Heart right ventricle (tissue), 16 donors: Measurements from ENCODE around the gene BRD9. TPM values are rescaled to one million over a fixed set of nuclear protein-coding genes. Genes with fewer than 3 reads are reported as not detected.

Experiments used
- ATAC-seq, 8 donors: fragments of 200-7000 bp; cut with Tn5 transposase; one replicate each; pipeline ENCODE4 v1.9.1; 2020; ENCODE audit warnings: mild to moderate bottlenecking in 8 of 8, moderate library complexity in 8 of 8, moderate number of reproducible peaks in 1 of 8
- DNase-seq, 2 donors: peaks; one replicate each; pipeline ENCODE4 v3.0.0-alpha.2; 2020
- H3K27ac ChIP-seq, 10 donors: fragments of 200-600 bp; sonication (generic) in 2 of 10; one replicate each; pipeline versions ENCODE4 v1.5.0 to v1.8.0; 2020 to 2022; ENCODE audit warnings: mild to moderate bottlenecking in 3 of 10
- H3K27me3 ChIP-seq, 7 donors: fragments of 200-600 bp; one replicate each; pipeline ENCODE4 v1.8.0; 2021 to 2022; ENCODE audit warnings: mild to moderate bottlenecking in 2 of 7
- H3K36me3 ChIP-seq, 9 donors: fragments of 200-600 bp; sonication (generic) in 1 of 9; one replicate each; pipeline versions ENCODE4 v1.5.0 to v1.8.0; 2020 to 2022; ENCODE audit warnings: mild to moderate bottlenecking in 2 of 9
- H3K4me1 ChIP-seq, 9 donors: fragments of 200-600 bp; sonication (generic) in 1 of 9; one replicate each; pipeline versions ENCODE4 v1.5.0 to v1.8.0; 2020 to 2022; ENCODE audit warnings: mild to moderate bottlenecking in 4 of 9
- H3K4me3 ChIP-seq, 10 donors: fragments of 200-600 bp; sonication (generic) in 2 of 10; one replicate each; pipeline versions ENCODE4 v1.5.0 to v1.8.0; 2020 to 2022; ENCODE audit warnings: mild to moderate bottlenecking in 7 of 10, moderate library complexity in 2 of 10
- H3K9me3 ChIP-seq, 11 donors: fragments of 200-600 bp in 10 of 11; sonication (generic) in 2 of 11; one replicate each; pipeline versions ENCODE4 v1.5.0 to v1.8.0; 2013 to 2022; ENCODE audit warnings: mild to moderate bottlenecking in 2 of 11, control low read depth in 1 of 11, moderate library complexity in 1 of 11
- CTCF ChIP-seq, 9 donors: fragments of 200-600 bp; sonication (generic) in 2 of 9; IDR thresholded peaks; one replicate each; pipeline versions ENCODE4 v1.5.0 to v1.8.0; 2021 to 2022; ENCODE audit warnings: antibody characterized with exemption in 9 of 9, mild to moderate bottlenecking in 5 of 9, moderate library complexity in 1 of 9
- WGBS, 2 donors: extraction: QIAGEN DNeasy Blood & Tissue Kit; methylation state at CpG; one replicate each; pipeline ENCODE4 v1.1.7; 2013; ENCODE audit warnings: inconsistent platforms in 1 of 2; 5-methylcytosine and 5-hydroxymethylcytosine counted together
- intact Hi-C, 10 donors: fragments of 100-400 bp; cut with DNase I; formaldehyde crosslinking; loops; one replicate each; pipeline versions ENCODE4 v1.11.1 to v1.14.2; 2022
- polyA plus RNA-seq, 2 donors: library from polyadenylated mRNA; stranded (reverse); fragments of 200-250 nt; gene quantifications; one replicate each; pipeline ENCODE4 v1.2.3, GENCODE V29; 2013
- total RNA-seq, 10 donors: library from RNA; stranded (reverse); fragmentation: NEBNext Ultra II Directional in 3 of 10; extraction: Animal tissue kit (Norgen Biotek cat#: 25700) in 3 of 10; gene quantifications; one replicate each; pipeline versions ENCODE4 v1.2.1 to v1.2.4, GENCODE V29; 2021 to 2023
- donor health status: Arrhythmogenic right ventricular cardiomyopathy.
- donor health status: ischemic (EF 13 %, LVEDD 7.1; RV severe dilation, severe dysfunction).
- donor health status: healthy with polysubstance abuse.
- donor health status: DM: no; HTN: yes; CAD: no.
- donor health status: DM: no; HTN: no; CAD: no.
- donor health status: ischemic (EF 25% LVEDD 6.9; RV normal size, moderate dysfunction).
- donor health status: ischemic (EF 25% LVEDD 5.7; RV mildly dilated, moderate dysfunction).
- donor health status: healthy.
- donor health status: DM: yes; HTN: yes; CAD: no.
- donor health status: Ischemic cardiomyopathy.
- donor health status: ischemic (EF 35%, LVEDD 5.7; RV mildly dilated, moderate dysfunction).
- donor health status: nonischemic (EF 11% LVEDD 7.7; RV severe dilation, severe dysfunction).
- donor health status: DM: yes; HTN: yes; CAD: no.
- donor health status: PGD.
- donor health status: ischemic (EF 29% LVEDD 5.4; RV normal size, mild dysfunction).
- donor health status: nonischemic (EF 23%, LVEDD 6.1; RV moderate dilation, normal function).

Gene BRD9
- total and polyA plus RNA-seq, 12 donors: 16.7 to 42.6 (median 26.0) TPM

- peak overlapping the region in 1 of 10 donors; percentile 95 for H3K27ac ChIP-seq
- no peaks in the 10 kb centered on the region for H3K27me3 ChIP-seq
- TF ChIP-seq CTCF (IDR thresholded peaks at IDR 0.05): no peak
- H3K4me1 ChIP-seq: peaks cover 2 to 27% (median 21%) of the 10 kb centered on the region in 9 donors
- intact Hi-C loops: loop anchor here in 1 of 10 donors (5.0 kb wide), 1 partner anchor 136 kb away; no protein-coding TSS in a partner anchor
- H3K9me3 ChIP-seq: no peaks in the 10 kb centered on the region
- peak overlapping the region; percentile 54 to 92 (median 82) for H3K4me3 ChIP-seq
- WGBS, 2 donors: 1 to 2% methylated on average over 31 of the region's 31 CpGs
- peaks cover 0 to 39% (median 13%) of the 10 kb centered on the region in 9 donors for H3K36me3 ChIP-seq
- DNase-seq: no peak
- peak in 1 of 8 donors; percentile 48 for ATAC-seq
Observed at GRCh38 chr5:893137-893506, 521 bp upstream of the BRD9 start.

- peaks cover 2 to 27% (median 21%) of the 10 kb centered on the region in 9 donors for H3K4me1 ChIP-seq
- peak overlapping the region; percentile 57 to 92 (median 82) for H3K4me3 ChIP-seq
- 14 to 15% methylated on average over 25 of the region's 25 CpGs for WGBS, 2 donors
- no peaks in the 10 kb centered on the region for H3K9me3 ChIP-seq
- TF ChIP-seq CTCF (IDR thresholded peaks at IDR 0.05): no peak
- DNase-seq (no peak), ATAC-seq (peak; percentile 4 to 54 (median 38))
- H3K36me3 ChIP-seq: peaks cover 0 to 52% (median 25%) of the 10 kb centered on the region in 9 donors
- intact Hi-C loops: loop anchor here in 1 of 10 donors (5.0 kb wide), 1 partner anchor 135 kb away; no protein-coding TSS in a partner anchor
- H3K27me3 ChIP-seq: no peaks in the 10 kb centered on the region
- H3K27ac ChIP-seq: peak overlapping the region; percentile 74 to 95 (median 93)
Observed at GRCh38 chr5:891837-892393, 686 bp downstream of the BRD9 start.

- ATAC-seq: no peak
- Histone ChIP-seq H3K4me1 (peaks cover 2 to 27% (median 21%) of the 10 kb centered on the region in 9 donors), H3K36me3 (peaks cover 0 to 58% (median 32%) of the 10 kb centered on the region in 9 donors), H3K27ac (peak overlapping the region in 5 of 10 donors; percentile 88 to 95 (median 93)), H3K4me3 (peak overlapping the region; percentile 57 to 92 (median 82)), H3K27me3 (no peaks in the 10 kb centered on the region), H3K9me3 (no peaks in the 10 kb centered on the region)
- no peak for DNase-seq
- WGBS, 2 donors: 80 to 85% methylated on average over 34 of the region's 34 CpGs
- TF ChIP-seq CTCF (IDR thresholded peaks at IDR 0.05): no peak
- intact Hi-C loops: loop anchor here in 1 of 10 donors (5.0 kb wide), 1 partner anchor 134 kb away; no protein-coding TSS in a partner anchor
Observed at GRCh38 chr5:891117-891836, 1.3 kb downstream of the BRD9 start.

- H3K36me3 ChIP-seq: peaks cover 0 to 73% (median 37%) of the 10 kb centered on the region in 9 donors
- WGBS, 2 donors: 96 to 97% methylated on average over 15 of the region's 15 CpGs
Observed at GRCh38 chr5:889075-889710, 3.4 kb downstream of the BRD9 start.

More at GRCh38 chr5:889075-889710, 3.4 kb downstream of the BRD9 start:
- Histone ChIP-seq H3K27me3 (no peaks in the 10 kb centered on the region), H3K27ac (no peak overlapping the region), H3K4me3 (no peak overlapping the region), H3K4me1 (peaks cover 2 to 36% (median 27%) of the 10 kb centered on the region in 9 donors), H3K9me3 (no peaks in the 10 kb centered on the region)
- TF ChIP-seq CTCF (IDR thresholded peaks at IDR 0.05): no peak
- ATAC-seq (no peak), DNase-seq (no peak)
- intact Hi-C loops: no loop called here
